Activated CD4-positive, alpha-beta T cell treated with anti-CD3 and anti-CD28 coated beads, Interleukin-2, Interleukin-4, amounts not matched to agents 100 ng/mL and 50 ng/mL, durations not matched to agents 16 hours and 8 hours (primary cell): ENCODE data around the gene RAP1GDS1.
"Not testable (repeated sequence)": the region's sequence is repeated elsewhere in the genome, so short reads cannot be mapped to it uniquely, and the experiment has no call there.

Source experiments
- DNase-seq: peaks from one replicate; pipeline ENCODE4 v3.0.0-alpha.2; 2020; ENCODE audit warnings: low spot score

Gene RAP1GDS1

DNA sequence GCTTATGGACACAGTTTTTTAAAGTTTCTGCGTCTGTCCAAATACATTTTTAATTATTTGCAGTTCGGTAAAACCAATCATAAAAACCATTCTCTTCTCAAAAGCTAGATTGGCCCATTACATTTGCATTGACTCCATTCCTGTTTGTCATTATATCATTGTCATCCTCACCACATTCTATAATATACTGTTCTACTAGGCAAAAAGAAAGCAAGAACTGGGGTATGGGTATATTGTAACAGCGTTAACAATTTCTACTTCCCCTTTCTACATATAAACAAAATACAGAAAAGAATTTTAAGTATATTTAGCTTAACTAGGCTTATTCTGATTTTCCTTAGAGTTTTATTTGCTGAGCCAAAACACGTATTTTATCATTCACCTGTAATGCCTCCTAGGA lies 91.8 kb downstream of the RAP1GDS1 start:
- no peak for DNase-seq

DNA sequence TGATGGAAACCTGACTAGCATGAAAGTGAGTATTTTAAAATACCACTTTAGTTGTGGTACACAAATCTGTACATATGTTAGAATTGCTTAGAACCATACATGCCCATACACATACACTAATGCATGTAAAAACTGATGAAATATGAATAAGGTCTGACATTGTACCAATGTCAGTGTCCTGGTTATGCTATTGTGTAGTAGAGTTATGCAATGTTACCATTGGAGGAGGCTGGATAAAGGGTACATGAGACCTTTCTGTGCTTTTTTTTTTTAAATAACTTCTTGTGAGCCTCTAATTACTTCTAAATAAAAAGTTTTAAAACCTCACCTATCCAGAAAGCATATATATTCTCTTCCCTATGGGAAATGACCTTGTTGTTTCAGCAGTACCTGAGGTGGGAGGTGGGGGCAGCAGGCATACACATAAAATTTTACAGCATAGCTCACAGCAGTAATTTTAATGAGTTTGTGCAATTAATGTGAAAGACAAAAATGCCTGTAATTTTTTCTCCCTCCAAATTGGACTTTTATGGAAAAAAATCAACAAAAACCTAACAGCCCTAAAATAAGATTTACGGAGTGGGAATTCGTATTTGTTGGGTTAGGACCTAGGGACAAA lies 97.6 kb downstream of the RAP1GDS1 start:
- no peak for DNase-seq

DNA sequence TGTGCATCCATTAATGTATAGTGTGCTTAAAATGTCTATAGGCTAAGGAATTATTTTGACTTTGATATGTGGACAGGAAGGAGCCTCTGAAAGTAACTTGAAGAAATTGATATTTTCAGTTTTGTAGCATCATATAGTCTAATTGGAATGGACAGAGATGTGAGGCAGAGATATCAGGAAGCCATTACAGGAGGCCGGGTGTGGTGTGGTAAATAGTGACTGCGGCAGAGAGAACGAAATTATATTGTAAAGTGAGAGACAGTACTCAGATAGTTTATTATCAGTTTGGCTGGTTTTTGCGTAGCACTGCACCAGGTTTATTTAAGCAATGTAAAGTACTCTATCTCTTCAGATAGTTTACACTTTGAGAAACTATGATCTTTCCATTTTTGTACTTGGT lies 98.5 kb downstream of the RAP1GDS1 start:
- no peak for DNase-seq

DNA sequence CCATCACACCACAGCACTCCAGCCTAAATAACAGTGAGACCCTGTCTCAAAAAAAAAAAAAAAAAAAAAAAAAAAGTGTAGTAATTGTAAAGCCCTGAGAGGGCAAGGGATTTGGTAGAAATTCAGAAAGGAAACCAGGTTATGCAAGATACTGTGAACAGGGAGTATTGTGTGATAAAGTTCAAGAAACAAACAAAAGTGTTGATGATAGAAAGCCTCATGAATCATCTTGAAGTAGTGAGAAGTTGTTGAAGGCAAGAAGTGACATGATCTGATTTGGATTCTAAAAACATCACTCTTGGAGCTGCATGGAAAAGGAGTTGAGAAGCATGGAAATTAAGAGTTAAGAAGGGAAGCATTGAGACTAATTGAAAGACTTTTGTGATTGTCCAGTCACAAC lies 102.2 kb downstream of the RAP1GDS1 start:
- no peak for DNase-seq

DNA sequence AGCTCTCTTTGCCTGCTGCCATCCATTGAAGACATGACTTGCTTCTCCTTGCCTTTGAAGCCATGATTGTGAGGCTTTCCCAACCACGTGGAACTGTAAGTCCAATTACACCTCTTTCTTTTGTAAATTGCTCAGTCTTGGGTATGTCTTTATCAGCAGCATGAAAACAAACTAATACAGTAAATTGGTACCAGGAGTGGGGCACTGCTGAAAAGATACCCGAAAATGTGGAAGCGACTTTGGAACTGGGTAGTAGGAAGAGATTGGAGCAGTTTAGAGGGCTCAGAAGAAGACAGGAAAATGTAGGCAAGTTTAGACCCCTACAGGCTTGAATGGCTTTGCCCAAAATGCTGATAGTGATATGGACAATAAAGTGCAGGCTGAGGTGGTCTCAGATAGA lies 105.1 kb downstream of the RAP1GDS1 start:
- DNase-seq: not testable (repeated sequence)

DNA sequence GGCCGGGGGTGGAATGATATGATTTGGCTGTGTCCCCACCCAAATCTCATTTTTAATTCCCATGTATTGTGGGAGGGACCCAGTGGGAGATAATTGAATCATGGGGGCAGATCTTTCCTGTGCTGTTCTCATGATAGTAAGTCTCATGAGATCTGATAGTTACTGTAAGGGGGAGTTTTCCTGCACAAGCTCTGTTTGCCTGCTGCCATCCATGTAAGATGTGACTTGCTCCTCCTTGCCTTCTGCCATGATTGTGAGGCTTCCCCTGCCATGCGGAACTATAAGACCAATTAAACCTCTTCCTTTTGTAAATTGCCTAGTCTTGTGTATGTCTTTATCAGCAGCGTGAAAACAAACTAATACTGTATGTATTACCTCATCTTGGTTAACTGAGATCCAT lies 106.8 kb downstream of the RAP1GDS1 start:
- not testable (repeated sequence) for DNase-seq

DNA sequence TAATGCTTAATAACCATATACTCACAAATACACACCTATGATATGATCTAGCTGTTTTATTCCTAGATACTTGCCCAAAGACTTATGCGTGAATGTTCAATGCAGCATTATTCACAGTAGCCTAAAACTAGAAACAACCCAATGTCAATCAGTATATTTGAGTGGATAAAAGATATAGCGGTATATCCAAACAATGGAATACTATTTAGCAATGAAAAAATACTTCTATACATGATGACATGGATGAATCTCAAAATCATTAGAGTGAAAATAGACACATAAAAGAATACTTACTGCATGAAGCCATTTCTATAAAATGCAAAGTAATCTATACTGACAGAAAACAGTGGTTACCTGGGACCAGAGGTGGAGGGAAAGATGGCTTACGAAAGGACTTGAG lies 108.1 kb downstream of the RAP1GDS1 start:
- no peak for DNase-seq

DNA sequence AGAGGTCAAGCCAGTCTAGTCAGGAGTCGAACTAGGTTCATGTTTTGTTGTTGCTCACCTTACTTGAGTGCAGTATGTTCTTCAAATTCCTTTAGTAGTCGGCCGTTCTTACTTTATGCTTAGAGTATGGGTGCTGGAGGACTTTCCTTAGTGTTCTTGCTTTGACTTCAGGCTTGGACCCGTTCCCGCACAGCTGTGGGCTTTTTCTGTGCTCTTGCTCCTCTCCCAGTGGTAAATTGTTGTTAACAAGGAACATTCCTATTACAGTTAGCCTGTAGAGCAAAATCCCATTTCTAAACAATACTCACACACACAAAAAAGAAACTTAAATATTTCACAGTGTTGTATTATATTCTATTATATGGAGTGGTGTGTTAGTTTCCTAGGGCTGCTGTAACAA lies 113.5 kb downstream of the RAP1GDS1 start:
- DNase-seq: no peak

DNA sequence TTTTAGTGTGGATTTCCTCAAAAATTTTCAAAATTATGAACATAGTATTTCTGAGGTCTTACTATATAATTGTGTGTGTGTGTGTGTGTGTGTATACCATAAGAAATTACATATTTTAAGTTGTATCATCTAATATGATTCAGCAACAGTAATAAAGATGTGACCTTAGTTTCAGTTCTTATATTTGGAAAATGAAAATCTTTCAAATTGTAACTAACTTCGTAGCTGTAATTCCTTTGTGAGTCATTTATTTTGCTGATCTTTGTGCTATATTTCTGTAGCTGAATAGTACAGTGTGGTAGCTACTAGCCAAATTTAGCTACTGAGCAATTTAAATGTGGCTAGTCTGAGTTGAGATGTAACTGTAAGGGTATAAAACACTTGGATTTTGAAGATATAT lies 116.4 kb downstream of the RAP1GDS1 start:
- DNase-seq: peak; percentile 19

DNA sequence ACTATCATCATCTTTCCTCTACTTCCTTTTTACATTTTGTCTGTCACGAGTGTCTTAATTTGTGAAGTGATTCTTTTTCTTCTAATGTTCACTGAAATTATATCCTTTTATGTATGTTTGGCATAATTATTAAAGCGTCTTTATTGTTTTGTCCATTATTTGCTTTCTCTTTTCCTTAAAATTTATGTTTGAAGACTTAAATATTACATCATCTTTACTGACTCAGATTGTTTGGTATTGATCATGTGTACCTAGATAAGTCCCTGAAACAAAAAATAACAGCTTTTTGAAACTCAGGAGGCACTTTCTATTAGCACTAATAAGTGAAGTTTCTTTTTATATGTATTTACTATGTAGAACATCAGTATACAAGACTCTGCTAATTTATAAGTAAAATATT lies 120.1 kb downstream of the RAP1GDS1 start:
- DNase-seq: no peak

DNA sequence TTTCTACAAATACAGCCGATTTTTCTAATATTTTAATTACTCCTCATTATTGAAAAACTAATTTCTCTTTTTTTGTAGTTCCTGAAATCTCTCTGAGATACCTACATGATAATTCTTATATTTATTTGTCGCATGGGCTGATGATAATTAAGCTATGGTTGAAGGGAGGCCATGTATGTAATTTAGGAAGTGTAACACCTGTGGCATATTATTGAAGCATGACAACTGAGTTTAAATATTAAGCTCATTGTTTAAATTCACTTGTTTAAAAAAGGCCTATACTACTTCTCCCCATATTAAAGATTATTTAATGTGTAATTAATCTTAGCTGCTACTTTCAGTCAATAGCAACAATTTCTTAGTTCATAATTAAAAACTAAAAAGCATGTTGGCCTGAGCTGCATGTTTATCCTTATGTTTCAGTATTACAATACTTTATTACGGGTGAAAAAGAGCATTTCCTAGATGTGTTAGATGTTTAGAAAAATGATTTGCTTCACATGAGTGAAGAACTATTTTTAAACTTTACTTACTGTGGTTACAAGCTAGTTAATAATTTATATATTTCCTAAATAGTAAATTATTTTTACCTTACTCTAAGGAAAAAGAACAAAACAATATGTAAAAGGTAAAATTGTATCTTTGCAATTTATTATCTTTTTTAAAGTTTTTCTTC lies 122.4 kb downstream of the RAP1GDS1 start:
- no peak for DNase-seq

DNA sequence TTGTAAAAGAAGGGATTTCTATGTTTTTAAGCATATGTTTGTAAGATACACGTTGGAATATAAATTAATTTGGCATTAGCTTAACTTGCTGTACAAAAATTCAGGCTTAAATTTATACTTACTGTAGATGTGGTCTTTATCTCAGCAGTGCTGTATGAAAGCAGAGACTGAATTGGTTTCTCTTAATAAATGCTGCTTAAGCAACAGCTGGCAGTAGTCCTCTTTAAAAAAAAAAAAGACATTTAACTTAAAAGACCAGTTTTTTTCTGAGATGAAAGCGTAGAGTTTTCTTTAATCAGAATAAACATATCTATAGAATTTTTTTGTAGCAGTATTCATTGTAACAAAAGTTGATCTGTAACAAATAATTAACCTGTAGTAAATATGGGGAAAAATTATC lies 124.6 kb downstream of the RAP1GDS1 start:
- no peak for DNase-seq

DNA sequence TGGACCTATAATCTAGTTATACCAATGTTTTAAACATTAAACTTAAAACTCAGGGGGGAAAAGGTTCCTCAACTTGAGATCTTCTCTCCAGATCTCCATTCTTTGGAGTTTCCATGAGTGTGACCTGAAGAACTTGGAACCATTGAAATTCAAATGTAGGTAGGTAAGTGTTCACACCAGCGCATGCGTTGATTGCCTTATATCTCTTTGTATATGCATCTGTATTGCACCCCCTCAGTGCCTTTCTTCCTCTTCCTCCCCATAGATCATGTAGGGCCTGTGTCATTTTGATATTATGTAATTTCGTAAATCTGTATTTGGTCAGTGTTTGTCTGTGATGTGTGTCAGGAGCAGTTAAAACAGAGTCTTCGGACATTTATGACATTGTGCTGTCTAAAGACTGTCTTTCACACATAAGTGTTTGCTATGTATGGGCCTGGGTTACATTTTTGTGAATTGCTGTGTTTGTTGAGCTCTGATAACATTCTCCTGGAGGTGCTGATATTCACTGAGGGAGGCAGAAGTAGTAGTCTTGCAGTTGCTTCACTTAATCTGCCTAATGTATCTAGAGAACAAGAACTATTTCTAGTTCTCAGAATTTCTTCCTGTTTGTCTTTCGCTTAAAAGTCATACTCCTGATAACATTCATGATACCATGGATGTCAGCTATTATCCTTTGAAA lies 126.3 kb downstream of the RAP1GDS1 start:
- DNase-seq: no peak

DNA sequence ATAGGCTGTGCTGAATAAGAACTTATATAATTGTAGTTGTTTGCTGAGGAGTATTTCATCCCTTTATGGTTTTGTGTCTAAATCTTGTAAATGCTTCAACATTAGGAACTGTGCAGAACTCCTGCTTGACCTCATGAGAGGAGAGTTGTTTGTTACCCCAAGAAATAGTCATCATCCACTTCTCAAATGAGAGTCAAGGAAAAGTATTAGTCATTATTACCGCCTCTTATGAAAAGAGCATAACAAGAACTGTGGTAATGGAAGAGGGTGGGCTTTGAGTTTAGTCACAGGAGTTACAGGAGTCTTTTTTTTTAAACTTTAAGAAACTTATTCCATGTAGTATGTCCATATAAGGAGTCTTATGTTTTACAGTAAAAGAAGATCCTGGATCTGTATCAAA lies 132.9 kb downstream of the RAP1GDS1 start:
- no peak for DNase-seq

DNA sequence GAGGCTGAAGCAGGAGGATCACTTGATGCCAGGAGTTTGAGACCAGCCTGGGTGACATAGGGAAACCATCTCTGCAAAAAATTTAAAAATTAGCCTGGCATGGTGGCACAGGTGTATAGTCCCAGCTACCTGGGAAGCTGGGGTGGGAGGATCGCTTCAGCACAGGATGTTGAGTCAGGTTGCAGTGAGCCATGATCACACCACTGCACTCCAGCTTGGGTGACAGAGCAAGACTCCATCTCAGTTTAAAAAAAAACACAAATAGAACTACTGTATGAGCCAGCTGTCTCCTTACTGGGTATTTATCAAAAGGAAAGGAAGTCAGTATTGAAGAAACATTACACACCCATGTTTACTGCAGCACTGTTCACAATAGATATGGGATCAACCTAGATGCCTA lies 138.7 kb downstream of the RAP1GDS1 start:
- DNase-seq: no peak

DNA sequence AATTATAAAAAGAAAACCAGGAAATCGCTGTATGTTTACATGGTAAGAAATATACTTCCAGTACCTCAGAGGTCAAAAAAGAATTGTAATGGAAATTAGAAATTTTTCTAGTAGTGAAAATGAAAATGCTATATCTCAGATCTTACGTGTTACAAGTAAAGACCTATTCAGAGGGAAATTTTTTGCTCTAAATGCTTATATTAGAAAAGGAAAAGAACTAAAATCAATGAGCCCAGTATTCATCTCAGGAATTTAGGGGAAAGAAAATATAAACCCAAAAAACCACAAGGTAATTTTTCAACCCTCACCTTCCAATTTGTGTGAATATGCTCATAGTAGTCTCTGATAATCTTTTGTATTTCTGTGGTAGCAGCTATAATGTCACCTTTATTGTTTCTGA lies 145.6 kb downstream of the RAP1GDS1 start:
- DNase-seq: peak; percentile 24

DNA sequence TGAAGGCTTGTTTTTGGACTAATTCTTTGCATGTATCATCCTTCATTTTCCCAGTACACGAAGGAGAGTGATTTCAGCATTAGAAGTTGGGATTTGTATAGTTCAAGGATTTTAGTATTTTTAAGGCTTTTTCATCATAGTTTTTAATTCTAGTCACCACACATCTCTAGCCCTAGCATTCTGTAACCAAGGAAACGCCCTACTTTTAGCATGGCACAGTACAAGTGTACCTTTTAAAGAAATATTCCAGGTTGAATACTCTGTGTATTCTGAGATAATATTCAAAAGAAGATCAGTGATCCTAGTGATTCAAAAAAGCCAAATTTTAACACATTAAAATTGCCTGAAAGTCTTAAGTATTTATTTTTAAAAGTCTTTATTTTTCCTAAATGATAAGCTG lies 150.5 kb downstream of the RAP1GDS1 start:
- no peak for DNase-seq

DNA sequence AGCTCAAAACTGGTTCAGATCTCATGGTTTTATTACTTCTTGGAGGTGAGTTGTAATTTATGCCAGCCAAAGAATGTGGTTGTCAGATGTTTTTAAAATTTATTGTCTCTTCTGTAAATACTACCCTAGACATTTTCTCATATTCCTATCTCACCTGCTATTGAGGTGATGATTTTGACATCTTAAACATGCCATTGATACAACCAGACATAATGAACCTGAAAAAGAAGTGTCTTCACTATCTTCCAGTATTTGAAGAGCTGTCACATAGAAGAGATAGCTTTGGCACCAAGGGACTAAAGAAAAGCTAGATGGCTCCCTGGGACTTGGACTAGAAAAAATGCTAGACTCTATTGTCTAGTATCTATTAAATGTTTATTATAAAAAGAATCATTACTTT lies 155.7 kb downstream of the RAP1GDS1 start:
- no peak for DNase-seq

DNA sequence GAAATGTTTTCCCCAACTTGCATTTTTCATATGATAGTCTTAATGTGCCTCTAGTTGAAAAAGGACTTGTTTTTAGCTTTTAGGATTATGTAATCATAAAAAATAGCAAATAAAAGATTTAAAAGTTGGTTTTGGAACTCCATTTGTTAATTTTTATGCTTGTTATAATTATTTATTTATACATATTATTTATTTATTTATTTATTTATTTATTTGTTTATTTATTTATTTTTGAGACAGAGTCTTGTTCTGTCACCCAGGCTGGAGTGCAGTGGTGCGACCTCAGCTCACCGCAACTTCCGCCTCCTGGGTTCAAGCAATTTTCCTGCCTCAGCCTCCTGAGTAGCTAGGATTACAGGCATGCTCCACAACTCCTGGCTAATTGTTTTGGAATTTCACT lies 159.0 kb downstream of the RAP1GDS1 start:
- DNase-seq: not testable (repeated sequence)

DNA sequence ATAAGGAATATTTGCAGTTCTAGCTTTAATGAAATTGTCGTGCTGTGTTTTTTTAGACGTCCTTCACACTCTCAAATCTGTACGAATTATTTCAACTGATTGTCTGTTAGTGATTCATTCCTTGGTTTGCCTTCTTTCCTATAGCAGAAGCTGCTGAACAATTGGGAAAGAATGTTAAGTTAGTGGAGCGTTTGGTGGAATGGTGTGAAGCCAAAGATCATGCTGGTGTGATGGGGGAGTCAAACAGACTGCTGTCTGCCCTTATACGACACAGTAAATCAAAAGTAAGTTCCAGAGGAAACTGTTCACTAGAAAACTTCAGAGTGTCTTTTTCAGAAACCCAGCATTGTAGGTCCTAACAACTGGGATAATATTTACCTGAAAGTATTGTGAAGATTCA lies 159.9 kb downstream of the RAP1GDS1 start:
- DNase-seq: no peak

DNA sequence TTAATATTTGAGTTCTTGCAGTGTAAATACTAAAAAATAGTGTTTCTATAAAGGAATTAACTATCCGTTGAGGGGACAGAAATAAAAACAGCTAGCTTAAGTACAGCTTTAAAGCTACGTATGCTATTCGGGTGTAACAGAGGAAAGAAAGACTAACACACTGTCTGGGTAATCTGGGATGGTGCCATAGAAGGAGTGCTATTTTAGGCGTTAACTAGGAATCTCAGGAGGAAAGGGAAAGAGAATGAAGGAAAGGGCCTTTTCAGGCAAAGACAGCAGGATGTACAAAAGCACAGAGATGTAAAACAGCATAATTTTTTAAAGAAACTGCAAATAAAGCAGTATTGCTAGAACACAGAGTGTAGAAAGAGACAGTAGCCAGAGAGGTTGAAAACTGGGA lies 161.8 kb downstream of the RAP1GDS1 start:
- no peak for DNase-seq

DNA sequence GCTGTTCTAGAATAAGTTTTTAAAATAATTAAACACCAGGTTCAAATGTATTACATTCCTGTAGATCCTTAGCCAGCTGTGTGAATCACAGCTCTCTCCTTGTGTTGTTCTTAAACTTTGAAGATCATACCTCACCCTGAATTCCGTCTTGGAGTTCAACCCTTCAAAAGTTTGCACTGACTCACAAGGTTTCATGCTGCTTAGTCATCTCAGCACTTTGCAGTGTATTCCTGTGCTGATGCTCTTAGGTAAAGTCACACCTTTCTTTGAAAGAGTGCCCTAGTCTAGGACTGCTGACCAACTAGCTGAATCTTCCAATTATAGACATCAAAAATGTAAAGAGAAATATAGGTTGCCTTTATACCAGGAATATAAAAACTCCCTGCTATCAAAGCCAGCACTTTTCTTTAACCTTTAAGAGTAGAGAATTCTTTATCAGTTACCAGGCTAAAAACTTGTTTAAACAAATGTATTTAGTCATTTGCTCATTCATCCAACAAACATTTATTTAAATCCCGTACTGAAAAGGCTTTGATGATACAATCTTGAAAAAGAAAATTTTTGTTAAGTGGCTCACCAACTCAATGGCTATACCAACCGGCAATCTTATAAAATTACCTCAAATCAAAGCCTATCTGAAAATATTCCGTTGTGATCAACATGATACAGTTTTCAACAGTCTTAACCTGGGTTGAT lies 169.7 kb downstream of the RAP1GDS1 start:
- peak; percentile 22 for DNase-seq

DNA sequence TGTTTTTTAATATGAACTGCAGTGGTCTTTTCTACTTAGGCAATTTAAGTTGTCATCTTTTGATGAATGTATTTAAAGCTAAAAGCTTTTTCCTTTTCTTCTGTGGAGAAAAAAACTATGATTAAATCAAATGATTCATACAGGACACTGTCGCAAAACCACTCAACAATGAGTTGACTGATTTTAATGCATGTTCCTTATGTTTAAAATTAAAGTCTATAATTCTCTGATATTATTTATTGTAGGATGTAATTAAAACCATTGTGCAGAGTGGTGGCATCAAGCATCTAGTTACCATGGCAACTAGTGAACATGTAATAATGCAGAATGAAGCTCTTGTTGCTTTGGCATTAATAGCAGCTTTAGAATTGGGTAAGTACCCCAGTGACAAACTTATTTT lies 172.5 kb downstream of the RAP1GDS1 start:
- DNase-seq: no peak
